ENCODE results near the gene PNMA8B. TPM values are rescaled to one million over a fixed set of nuclear protein-coding genes. Genes with fewer than 3 reads are reported as not detected.

Gene PNMA8B
- total RNA-seq, 4 donors from 2014 or later, result 3.1 to 4.2 (median 3.7) TPM

- no peaks in the 10 kb centered on the region for H3K4me1 ChIP-seq
- peaks cover 0 to 7% (median 0%) of the 10 kb centered on the region in 4 donors for H3K9me3 ChIP-seq
- TF ChIP-seq CTCF (IDR thresholded peaks at IDR 0.05), result no peak
- no peak for TF ChIP-seq POLR2A (IDR thresholded peaks at IDR 0.05)
- TF ChIP-seq EP300 (IDR thresholded peaks at IDR 0.05), result no peak
- H3K27ac ChIP-seq, result no peak overlapping the region
- no peak overlapping the region for H3K4me3 ChIP-seq
- peaks cover 0 to 33% (median 0%) of the 10 kb centered on the region in 3 donors for H3K36me3 ChIP-seq
- no peak for DNase-seq (ENCODE audit: low spot score in 2 of 2)
- 91 to 92% methylated on average over 14 of the region's 14 CpGs for WGBS, 2 donors
- H3K27me3 ChIP-seq, result no peaks in the 10 kb centered on the region
Observed at GRCh38 chr19:46521241-46521868, 25.7 kb upstream of the PNMA8B start.

- TF ChIP-seq POLR2A (IDR thresholded peaks at IDR 0.05), result no peak
- TF ChIP-seq CTCF (IDR thresholded peaks at IDR 0.05), result no peak
- Histone ChIP-seq H3K36me3 (peaks cover 0 to 27% (median 0%) of the 10 kb centered on the region in 3 donors), H3K27ac (no peak overlapping the region), H3K9me3 (peaks cover 0 to 7% (median 0%) of the 10 kb centered on the region in 4 donors), H3K4me1 (no peaks in the 10 kb centered on the region), H3K4me3 (no peak overlapping the region), H3K27me3 (no peaks in the 10 kb centered on the region)
- WGBS, 2 donors, result 78 to 84% methylated on average over 6 of the region's 6 CpGs
- no peak for DNase-seq (ENCODE audit: low spot score in 2 of 2)
Observed at GRCh38 chr19:46520616-46521015, 24.9 kb upstream of the PNMA8B start.

- no peaks in the 10 kb centered on the region for H3K9me3 ChIP-seq
- WGBS, 2 donors, result 79 to 86% methylated on average over 6 of the region's 6 CpGs
- H3K4me3 ChIP-seq, result no peak overlapping the region
- peaks cover 0 to 4% of the 10 kb centered on the region in 2 donors for H3K27me3 ChIP-seq
- DNase-seq (ENCODE audit: low spot score in 2 of 2), result no peak
- H3K4me1 ChIP-seq, result peaks cover 0 to 9% (median 0%) of the 10 kb centered on the region in 4 donors
- no peak for TF ChIP-seq CTCF (IDR thresholded peaks at IDR 0.05)
- no peak for TF ChIP-seq POLR2A (IDR thresholded peaks at IDR 0.05)
- TF ChIP-seq EP300 (IDR thresholded peaks at IDR 0.05), result no peak
- no peak overlapping the region for H3K27ac ChIP-seq
- peaks cover 0 to 5% (median 0%) of the 10 kb centered on the region in 3 donors for H3K36me3 ChIP-seq
Observed at GRCh38 chr19:46517471-46517870, 21.8 kb upstream of the PNMA8B start.

- Histone ChIP-seq H3K4me1 (peaks cover 0 to 9% (median 0%) of the 10 kb centered on the region in 4 donors), H3K27me3 (peaks cover 0 to 4% of the 10 kb centered on the region in 2 donors)
- WGBS, 2 donors, result 23 to 25% methylated on average over 6 of the region's 6 CpGs
Observed at GRCh38 chr19:46515879-46516350, 20.2 kb upstream of the PNMA8B start.

More at GRCh38 chr19:46515879-46516350, 20.2 kb upstream of the PNMA8B start:
- peaks cover 0 to 11% (median 0%) of the 10 kb centered on the region in 4 donors for H3K9me3 ChIP-seq
- TF ChIP-seq EP300 (IDR thresholded peaks at IDR 0.05) (no peak), CTCF (IDR thresholded peaks at IDR 0.05) (peak; percentile 44 to 62 (median 57))
- no peak overlapping the region for H3K4me3 ChIP-seq
- H3K27ac ChIP-seq, result no peak overlapping the region
- DNase-seq (ENCODE audit: low spot score in 2 of 2), result no peak
- H3K36me3 ChIP-seq, result peaks cover 0 to 14% (median 0%) of the 10 kb centered on the region in 3 donors
